HL-60 (cell line): ENCODE data around the gene C22orf39.

Source experiments
- DNase-seq, 2 experiments: peaks; one replicate each; pipeline ENCODE4 v3.0.0-alpha.2; 2010 to 2020; ENCODE audit warnings: low read depth in 1 of 2, low spot score in 1 of 2
- H3K27ac ChIP-seq: fragments of 250-450 bp; sonication (Bioruptor Pico); replicated peaks from 2 replicates; pipeline ENCODE4 v1.5.1; 2020; ENCODE audit warnings: mild to moderate bottlenecking, moderate library complexity
- H3K27me3 ChIP-seq: fragments of 250-450 bp; sonication (Bioruptor Pico); 2 replicates; pipeline ENCODE4 v1.5.1; 2021; ENCODE audit warnings: mild to moderate bottlenecking, moderate library complexity; ENCODE audit not compliant: insufficient read depth, poor library complexity, severe bottlenecking
- H3K4me3 ChIP-seq: replicated peaks from 2 replicates; pipeline ENCODE4 v1.5.1; 2011; ENCODE audit warnings: mild to moderate bottlenecking, control low read depth, low read length; ENCODE audit not compliant: insufficient read depth
- CTCF ChIP-seq: IDR thresholded peaks from one replicate; pipeline ENCODE4 v1.5.1; 2011; ENCODE audit warnings: low read length, control low read depth, inconsistent platforms; ENCODE audit not compliant: insufficient read depth
- GABPA ChIP-seq: IDR thresholded peaks from 2 replicates; pipeline ENCODE4 v1.6.1; 2012; ENCODE audit warnings: low read depth
- POLR2AphosphoS5 ChIP-seq: IDR thresholded peaks from 2 replicates; pipeline ENCODE4 v1.6.1; 2012; ENCODE audit warnings: low read depth
- REST ChIP-seq: IDR thresholded peaks from 2 replicates; pipeline ENCODE4 v1.6.1; 2012; ENCODE audit warnings: low read depth; ENCODE audit not compliant: insufficient replicate concordance
- SPI1 ChIP-seq: IDR thresholded peaks from 2 replicates; pipeline ENCODE4 v1.6.1; 2012; ENCODE audit warnings: low read depth, mild to moderate bottlenecking, borderline replicate concordance

Gene C22orf39

GRCh38 chr22:19405133-19405532, 42.4 kb downstream of the C22orf39 start:
- no peak for TF ChIP-seq REST
- TF ChIP-seq CTCF, result no peak
- TF ChIP-seq POLR2AphosphoS5, result no peak
- TF ChIP-seq SPI1, result no peak
- no peak for TF ChIP-seq GABPA
- Histone ChIP-seq H3K4me3 (no peak overlapping the region), H3K27ac (no peak overlapping the region), H3K27me3 (no peaks in the 10 kb centered on the region)
- no peak for DNase-seq

GRCh38 chr22:19404676-19405075, 42.8 kb downstream of the C22orf39 start:
- H3K27me3 ChIP-seq, result no peaks in the 10 kb centered on the region
- DNase-seq, result no peak
- no peak for TF ChIP-seq GABPA
- TF ChIP-seq POLR2AphosphoS5, result no peak
- no peak for TF ChIP-seq SPI1
- no peak for TF ChIP-seq CTCF
- no peak for TF ChIP-seq REST

GRCh38 chr22:19402642-19403191, 44.8 kb downstream of the C22orf39 start:
- Histone ChIP-seq H3K4me3 (no peak overlapping the region), H3K27ac (no peak overlapping the region), H3K27me3 (no peaks in the 10 kb centered on the region)
- no peak for DNase-seq
- no peak for TF ChIP-seq SPI1
- no peak for TF ChIP-seq REST
- TF ChIP-seq POLR2AphosphoS5, result no peak
- TF ChIP-seq GABPA, result no peak
- no peak for TF ChIP-seq CTCF

More at GRCh38 chr22:19404676-19405075, 42.8 kb downstream of the C22orf39 start:
- Histone ChIP-seq H3K27ac (no peak overlapping the region), H3K4me3 (no peak overlapping the region)
